OCI-LY1 (cell line): Measurements from ENCODE around the gene DDX42.

Source experiments
- EZH2 ChIP-seq: fragments of 200-600 bp; sonication (generic), shearing (Covaris generic); IDR thresholded peaks from 2 replicates; pipeline ENCODE4 v1.8.0; 2017; ENCODE audit warnings: borderline replicate concordance, mixed run types, mild to moderate bottlenecking, antibody characterized with exemption, low read length, moderate library complexity, mixed read lengths
- TF ChIP-seq, protein P1 (sequence below): fragments of 200-600 bp; sonication (generic), shearing (Covaris generic); IDR thresholded peaks from 2 replicates; pipeline ENCODE4 v1.5.1; 2017; ENCODE audit warnings: mild to moderate bottlenecking, antibody characterized with exemption, low read length, moderate library complexity, mixed read lengths

- TF ChIP-seq, protein P1, sequence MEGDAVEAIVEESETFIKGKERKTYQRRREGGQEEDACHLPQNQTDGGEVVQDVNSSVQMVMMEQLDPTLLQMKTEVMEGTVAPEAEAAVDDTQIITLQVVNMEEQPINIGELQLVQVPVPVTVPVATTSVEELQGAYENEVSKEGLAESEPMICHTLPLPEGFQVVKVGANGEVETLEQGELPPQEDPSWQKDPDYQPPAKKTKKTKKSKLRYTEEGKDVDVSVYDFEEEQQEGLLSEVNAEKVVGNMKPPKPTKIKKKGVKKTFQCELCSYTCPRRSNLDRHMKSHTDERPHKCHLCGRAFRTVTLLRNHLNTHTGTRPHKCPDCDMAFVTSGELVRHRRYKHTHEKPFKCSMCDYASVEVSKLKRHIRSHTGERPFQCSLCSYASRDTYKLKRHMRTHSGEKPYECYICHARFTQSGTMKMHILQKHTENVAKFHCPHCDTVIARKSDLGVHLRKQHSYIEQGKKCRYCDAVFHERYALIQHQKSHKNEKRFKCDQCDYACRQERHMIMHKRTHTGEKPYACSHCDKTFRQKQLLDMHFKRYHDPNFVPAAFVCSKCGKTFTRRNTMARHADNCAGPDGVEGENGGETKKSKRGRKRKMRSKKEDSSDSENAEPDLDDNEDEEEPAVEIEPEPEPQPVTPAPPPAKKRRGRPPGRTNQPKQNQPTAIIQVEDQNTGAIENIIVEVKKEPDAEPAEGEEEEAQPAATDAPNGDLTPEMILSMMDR, result no peak
- no peak for TF ChIP-seq EZH2
Observed at GRCh38 chr17:63816669-63817068, 42.7 kb downstream of the DDX42 start.
